GM21717 (cell line): ENCODE measurements around the gene CAMK2B.

Experiments
- ATAC-seq: cut with Tn5 transposase; IDR thresholded peaks from one replicate; pipeline ENCODE4 v1.9.1; 2021; ENCODE audit warnings: mild to moderate bottlenecking, moderate library complexity; ENCODE audit not compliant: unreplicated experiment

CAMK2B gene

GRCh38 chr7:44232901-44233715 lies 92.3 kb downstream of the CAMK2B start:
- ATAC-seq = no peak

- no peak for ATAC-seq
Measured at GRCh38 chr7:44232396-44232795, 93.0 kb downstream of the CAMK2B start.

GRCh38 chr7:44231088-44231487 lies 94.3 kb downstream of the CAMK2B start:
- no peak for ATAC-seq

GRCh38 chr7:44230286-44230685 lies 95.1 kb downstream of the CAMK2B start:
- ATAC-seq = no peak

GRCh38 chr7:44229546-44230105 lies 95.8 kb downstream of the CAMK2B start:
- ATAC-seq = no peak

DNA sequence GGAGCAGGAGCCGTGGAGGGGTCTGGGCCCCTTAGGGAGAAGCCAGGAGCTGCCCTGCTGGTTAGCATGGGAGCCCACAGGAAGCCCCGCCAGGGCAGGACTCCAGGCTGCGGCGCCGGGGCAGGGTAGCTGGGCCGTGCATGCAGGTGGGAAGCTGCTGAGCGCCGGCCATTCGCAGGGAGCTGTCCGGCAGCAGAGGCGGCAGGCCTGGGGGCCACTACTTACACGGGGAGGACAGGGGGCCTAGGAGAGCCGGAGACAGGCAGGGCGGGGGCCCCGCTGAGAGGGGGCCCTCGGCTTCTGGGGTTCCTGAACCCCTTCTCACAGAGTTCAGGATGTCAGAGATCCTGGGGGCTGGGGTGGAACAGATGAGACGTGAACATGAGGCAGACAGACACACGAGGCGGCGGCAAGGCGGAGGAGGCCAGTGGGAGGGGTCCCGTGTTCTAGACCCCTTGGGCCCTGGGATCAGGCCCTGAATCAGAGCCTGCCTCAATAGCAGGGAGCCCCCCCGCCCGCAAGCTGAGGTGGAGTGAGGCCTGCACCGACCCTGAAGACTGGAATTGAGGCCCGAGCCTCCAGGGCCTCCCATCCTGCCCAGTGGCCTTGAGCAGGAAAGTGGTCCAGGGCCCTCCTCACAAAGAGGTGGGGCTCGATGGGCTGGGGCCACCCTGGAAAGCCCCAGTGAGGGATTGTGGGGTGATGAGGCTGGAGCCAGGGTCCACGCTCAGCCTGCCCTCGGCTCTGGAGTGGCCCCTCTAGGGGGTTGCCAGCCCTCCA lies 96.6 kb downstream of the CAMK2B start:
- ATAC-seq = no peak

DNA sequence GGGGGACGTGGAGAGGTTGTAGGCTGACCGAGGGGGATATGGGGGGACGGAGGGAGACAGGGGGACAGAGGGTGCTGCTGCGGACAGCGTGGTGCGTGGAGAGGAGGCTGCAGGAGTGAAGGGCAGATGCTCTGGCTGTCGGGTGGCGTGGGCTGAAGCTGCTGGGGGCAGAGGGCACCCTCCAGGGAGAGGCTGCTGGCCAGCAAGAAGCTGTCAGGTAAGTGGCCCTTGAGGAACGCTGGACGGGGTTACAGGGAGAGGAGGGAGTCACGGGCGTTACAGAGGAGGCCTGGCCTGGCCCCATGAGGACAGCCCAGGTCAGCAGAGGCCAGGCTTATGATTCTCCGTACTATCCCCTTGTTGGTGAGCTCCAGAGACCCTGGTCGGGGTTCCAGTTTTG lies 97.5 kb downstream of the CAMK2B start:
- no peak for ATAC-seq

GRCh38 chr7:44226396-44226753 lies 99.0 kb downstream of the CAMK2B start:
- ATAC-seq = no peak

- ATAC-seq = no peak
Measured at GRCh38 chr7:44225566-44226395, 99.6 kb downstream of the CAMK2B start.

GRCh38 chr7:44224974-44225565 lies 100.3 kb downstream of the CAMK2B start:
- ATAC-seq = no peak

GRCh38 chr7:44224080-44224973 lies 101.1 kb downstream of the CAMK2B start:
- ATAC-seq = no peak

DNA sequence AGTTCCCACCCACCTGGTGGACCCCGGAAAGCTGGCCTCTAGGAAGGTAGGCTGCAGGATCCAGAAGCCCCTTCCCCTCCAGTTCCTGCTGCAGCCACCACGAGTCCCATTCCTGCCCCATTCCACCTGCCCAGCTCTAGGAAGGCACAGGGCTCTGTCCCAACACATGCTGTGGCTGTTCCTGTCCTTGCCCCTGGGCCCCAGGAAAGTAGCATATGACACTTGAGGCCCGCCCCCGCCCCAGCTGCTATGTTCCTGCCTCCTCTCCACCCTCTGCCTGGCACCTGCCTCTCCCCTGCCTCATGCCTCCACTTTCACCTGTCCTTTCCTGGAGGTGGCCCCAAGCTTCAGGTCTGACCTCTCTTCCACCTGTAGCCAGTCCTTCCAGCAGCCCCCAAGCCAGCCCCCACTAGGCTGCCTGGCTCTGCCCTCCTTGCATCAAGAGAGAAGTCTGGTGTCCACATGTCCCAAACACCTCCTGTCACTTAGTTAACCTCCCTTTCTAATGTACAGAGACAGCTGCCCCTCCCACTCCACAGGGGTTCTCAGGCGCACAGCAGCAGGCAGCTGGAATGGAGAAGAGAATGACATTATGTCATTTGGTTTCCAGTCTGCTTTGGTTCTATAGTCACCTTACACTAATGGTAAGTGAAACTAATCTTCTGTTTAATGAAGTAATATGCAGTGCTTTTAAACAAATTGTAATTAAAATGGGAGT lies 101.9 kb downstream of the CAMK2B start:
- no peak for ATAC-seq

- no peak for ATAC-seq
Measured at GRCh38 chr7:44222776-44223261, 102.6 kb downstream of the CAMK2B start.

- no peak for ATAC-seq
Measured at GRCh38 chr7:44222074-44222473, 103.3 kb downstream of the CAMK2B start.

DNA sequence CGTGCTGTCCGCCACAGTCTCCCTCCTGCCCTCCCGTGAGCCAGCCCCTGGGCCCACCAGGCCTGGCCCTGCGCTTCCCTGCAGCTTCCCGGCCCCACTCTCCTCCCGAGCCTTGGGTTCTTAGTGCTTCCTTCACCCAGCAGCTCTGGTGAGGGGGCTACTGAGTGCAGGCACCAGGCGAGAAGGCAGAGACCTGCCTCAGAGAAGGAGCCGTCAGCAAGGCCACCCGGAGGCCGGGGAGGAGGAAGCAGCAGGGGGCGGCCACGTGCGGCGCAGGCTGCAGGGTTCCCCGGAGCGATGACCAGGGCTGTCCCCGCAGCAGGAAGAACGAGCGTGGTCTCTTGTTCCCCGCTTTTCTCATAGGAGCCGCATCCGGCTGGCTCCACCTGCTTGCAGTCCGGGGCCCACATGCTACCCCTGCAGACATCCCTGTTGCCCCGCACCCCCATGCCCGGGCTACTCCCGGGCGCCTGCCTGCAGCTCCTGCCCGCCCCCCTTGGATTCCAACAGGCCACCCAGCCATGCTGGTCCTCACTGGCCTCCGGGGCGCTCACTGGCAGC lies 104.1 kb downstream of the CAMK2B start:
- no peak for ATAC-seq

DNA sequence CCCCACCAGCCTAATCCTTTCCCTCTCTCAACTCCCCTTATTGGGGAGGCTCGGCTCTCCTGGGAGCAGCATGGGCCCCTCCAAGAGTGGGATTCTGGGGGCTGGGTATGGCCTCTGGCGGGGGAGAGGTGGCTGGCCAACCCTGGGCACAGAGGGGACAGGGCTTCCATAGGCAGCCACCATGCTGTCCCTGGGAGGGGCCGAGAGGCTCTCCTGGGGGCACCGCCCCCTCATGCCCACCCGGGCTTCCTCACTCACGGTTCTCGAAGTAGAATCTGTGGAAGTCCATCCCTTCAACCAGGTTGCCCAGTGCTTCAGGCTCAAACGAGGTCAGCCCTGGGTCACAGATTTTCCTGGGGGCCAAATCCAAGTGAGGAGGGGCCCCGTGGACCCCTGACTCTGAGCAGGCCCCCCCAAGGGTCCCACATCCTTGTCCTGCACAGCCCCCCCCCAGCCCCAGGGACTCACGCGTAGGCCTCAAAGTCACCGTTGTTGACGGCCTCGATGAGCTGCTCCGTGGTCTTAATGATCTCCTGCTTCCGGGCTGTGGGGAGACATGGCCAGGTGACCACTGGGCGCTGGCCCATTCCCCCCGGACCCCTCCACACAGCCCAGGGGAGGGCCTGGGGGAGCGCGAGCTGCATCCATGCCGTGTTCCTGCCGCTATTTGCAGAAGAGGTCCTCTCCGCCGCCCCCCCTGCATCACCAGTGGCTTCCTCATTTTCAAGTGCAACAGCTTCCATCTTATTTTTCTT lies 104.9 kb downstream of the CAMK2B start:
- no peak for ATAC-seq

GRCh38 chr7:44220046-44220357 lies 105.4 kb downstream of the CAMK2B start:
- ATAC-seq = no peak
